Measurements from ENCODE around the gene POLR2L. TPM values are rescaled to one million over a fixed set of nuclear protein-coding genes. Genes with fewer than 3 reads are reported as not detected.

Gene POLR2L
- total RNA-seq, 1 donor from 2014 or later: 76.7 TPM

DNA sequence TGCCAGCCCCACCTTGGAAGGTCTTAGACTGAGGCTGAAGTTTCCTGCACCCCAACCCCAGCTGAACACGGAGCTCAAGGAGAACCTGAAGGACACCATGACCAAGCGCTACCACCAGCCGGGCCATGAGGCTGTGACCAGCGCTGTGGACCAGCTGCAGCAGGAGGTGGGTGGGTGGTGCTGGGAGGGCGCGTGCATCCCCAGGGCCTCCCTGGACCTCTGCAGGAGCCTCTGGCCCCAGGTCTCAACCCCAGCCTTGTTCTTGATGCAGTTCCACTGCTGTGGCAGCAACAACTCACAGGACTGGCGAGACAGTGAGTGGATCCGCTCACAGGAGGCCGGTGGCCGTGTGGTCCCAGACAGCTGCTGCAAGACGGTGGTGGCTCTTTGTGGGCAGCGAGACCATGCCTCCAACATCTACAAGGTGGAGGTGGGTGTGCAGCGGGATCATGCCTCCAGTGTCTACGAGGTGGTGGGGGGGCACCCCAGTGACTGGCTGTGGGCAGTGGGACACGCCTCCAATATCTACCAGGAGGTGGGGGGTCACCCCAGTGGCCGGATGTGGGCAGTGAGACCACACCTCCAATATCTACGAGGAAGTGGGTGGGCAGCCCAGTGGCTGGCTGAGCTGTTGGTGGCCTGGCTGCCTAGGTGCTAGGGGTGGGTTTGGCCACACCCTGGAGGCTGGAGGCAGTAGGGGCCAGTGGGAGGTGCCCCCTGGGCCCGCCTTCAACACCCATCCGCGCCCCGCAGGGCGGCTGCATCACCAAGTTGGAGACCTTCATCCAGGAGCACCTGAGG, 4.9 kb downstream of the POLR2L start:
- TF ChIP-seq, protein P1, sequence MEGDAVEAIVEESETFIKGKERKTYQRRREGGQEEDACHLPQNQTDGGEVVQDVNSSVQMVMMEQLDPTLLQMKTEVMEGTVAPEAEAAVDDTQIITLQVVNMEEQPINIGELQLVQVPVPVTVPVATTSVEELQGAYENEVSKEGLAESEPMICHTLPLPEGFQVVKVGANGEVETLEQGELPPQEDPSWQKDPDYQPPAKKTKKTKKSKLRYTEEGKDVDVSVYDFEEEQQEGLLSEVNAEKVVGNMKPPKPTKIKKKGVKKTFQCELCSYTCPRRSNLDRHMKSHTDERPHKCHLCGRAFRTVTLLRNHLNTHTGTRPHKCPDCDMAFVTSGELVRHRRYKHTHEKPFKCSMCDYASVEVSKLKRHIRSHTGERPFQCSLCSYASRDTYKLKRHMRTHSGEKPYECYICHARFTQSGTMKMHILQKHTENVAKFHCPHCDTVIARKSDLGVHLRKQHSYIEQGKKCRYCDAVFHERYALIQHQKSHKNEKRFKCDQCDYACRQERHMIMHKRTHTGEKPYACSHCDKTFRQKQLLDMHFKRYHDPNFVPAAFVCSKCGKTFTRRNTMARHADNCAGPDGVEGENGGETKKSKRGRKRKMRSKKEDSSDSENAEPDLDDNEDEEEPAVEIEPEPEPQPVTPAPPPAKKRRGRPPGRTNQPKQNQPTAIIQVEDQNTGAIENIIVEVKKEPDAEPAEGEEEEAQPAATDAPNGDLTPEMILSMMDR (IDR thresholded peaks at IDR 0.05; ENCODE audit: unreplicated experiment): no peak
- peaks cover 6% of the 10 kb centered on the region for H3K27me3 Mint-ChIP-seq (ENCODE audit: unreplicated experiment)
- H3K36me3 Mint-ChIP-seq (ENCODE audit: low read depth, unreplicated experiment): no peaks in the 10 kb centered on the region
- DNase-seq (ENCODE audit: low spot score): no peak
- H3K27ac Mint-ChIP-seq (ENCODE audit: unreplicated experiment): no peak overlapping the region
- peaks cover 10% of the 10 kb centered on the region for H3K4me1 Mint-ChIP-seq (ENCODE audit: unreplicated experiment)
- H3K9me3 Mint-ChIP-seq (ENCODE audit: unreplicated experiment): no peaks in the 10 kb centered on the region
- no peak overlapping the region for H3K4me3 Mint-ChIP-seq (ENCODE audit: unreplicated experiment)

DNA sequence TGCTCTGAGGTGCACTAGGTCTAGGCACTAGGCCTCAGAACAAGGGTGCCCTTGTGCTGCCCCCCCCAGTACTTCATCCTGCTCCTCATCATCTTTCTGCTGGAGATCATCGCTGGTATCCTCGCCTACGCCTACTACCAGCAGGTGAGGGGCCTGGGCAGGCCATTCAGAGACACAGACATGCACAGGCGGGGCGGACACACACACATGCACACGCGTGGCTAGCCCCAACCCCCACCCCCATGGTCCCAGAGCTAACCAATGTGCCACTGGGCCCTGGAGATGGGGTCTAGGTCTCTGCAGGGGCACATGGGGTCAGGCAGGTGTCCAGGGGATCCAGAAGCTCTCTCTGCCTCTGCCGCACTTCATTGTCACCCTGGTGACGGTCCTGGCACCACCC, 5.6 kb downstream of the POLR2L start:
- Mint-ChIP-seq H3K4me3 (ENCODE audit: unreplicated experiment) (no peak overlapping the region), H3K4me1 (ENCODE audit: unreplicated experiment) (peaks cover 10% of the 10 kb centered on the region), H3K27ac (ENCODE audit: unreplicated experiment) (no peak overlapping the region), H3K27me3 (ENCODE audit: unreplicated experiment) (peaks cover 6% of the 10 kb centered on the region), H3K36me3 (ENCODE audit: low read depth, unreplicated experiment) (no peaks in the 10 kb centered on the region), H3K9me3 (ENCODE audit: unreplicated experiment) (no peaks in the 10 kb centered on the region)
- TF ChIP-seq, protein P1 (IDR thresholded peaks at IDR 0.05; ENCODE audit: unreplicated experiment): no peak
- no peak for DNase-seq (ENCODE audit: low spot score)

DNA sequence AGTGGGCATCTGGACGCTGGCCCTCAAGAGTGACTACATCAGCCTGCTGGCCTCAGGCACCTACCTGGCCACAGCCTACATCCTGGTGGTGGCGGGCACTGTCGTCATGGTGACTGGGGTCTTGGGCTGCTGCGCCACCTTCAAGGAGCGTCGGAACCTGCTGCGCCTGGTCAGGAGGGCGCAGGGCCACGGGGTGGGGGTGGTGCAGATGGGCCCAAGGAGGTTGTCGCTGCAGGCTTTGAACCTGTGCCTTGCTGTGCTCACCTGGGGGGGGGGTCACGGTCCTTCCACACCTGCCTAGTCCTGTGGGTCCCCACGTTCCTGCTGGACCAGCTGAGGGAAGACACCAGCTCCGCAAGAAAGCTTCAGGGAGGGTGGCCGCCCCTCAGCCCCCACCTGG, 6.1 kb downstream of the POLR2L start:
- Mint-ChIP-seq H3K27ac (ENCODE audit: unreplicated experiment) (no peak overlapping the region), H3K4me3 (ENCODE audit: unreplicated experiment) (no peak overlapping the region), H3K27me3 (ENCODE audit: unreplicated experiment) (peaks cover 8% of the 10 kb centered on the region), H3K4me1 (ENCODE audit: unreplicated experiment) (peaks cover 9% of the 10 kb centered on the region), H3K9me3 (ENCODE audit: unreplicated experiment) (no peaks in the 10 kb centered on the region), H3K36me3 (ENCODE audit: low read depth, unreplicated experiment) (no peaks in the 10 kb centered on the region)
- DNase-seq (ENCODE audit: low spot score): no peak
- TF ChIP-seq, protein P1 (IDR thresholded peaks at IDR 0.05; ENCODE audit: unreplicated experiment): no peak

DNA sequence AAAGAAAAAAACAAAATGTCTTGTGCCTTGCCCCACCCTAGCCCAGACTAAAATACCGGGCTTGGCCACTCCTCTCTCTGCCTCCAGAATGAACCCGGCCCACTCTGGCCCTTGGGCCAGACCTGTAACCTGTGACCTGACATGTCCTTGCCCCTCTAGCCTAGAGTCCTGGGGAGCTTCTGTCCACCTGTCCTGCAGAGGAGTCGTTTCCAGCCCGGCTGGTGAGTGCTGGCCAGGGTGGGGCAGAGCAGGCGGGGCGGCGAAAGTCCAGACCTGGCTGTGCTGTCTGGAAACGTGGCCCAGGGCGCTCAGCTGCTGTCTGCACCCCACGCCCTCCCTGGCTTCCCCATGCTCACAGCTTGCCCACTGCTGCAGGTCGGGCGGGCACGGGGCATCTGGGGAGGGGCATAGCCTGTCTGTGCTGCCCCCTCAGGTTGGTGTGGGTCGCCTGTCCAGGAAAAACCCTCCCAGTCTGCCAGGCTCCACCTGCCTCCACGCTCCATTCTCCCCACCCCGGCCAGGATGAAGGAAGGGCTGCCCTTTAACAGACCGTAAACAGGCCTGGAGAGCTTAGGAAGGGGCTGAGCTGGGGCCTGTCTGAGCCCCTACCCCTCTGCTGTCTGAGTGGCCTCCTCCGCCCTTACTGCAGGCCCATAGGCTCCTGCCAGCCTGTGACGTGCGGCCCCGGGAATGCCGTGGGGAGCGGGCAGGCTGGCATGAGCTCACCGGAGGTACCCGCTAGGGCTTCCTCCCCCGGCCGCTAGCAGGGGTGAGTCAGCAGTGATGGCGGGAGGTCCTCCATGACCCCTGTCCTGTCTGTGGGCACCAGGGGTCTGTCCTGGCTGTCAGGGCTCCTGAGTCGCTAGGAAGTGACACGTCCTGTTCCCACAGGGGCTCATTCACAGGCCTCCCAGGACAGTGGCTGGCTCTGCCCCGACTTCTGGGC, 7.7 kb downstream of the POLR2L start:
- Mint-ChIP-seq H3K4me3 (ENCODE audit: unreplicated experiment) (no peak overlapping the region), H3K9me3 (ENCODE audit: unreplicated experiment) (no peaks in the 10 kb centered on the region), H3K4me1 (ENCODE audit: unreplicated experiment) (peaks cover 3% of the 10 kb centered on the region), H3K36me3 (ENCODE audit: low read depth, unreplicated experiment) (no peaks in the 10 kb centered on the region), H3K27ac (ENCODE audit: unreplicated experiment) (no peak overlapping the region), H3K27me3 (ENCODE audit: unreplicated experiment) (peaks cover 9% of the 10 kb centered on the region)
- no peak for DNase-seq (ENCODE audit: low spot score)
- TF ChIP-seq, protein P1 (IDR thresholded peaks at IDR 0.05; ENCODE audit: unreplicated experiment): no peak

Data from endothelial cell (in vitro differentiated cells).